ENCODE measurements around the gene RNMT. TPM values are rescaled to one million over a fixed set of nuclear protein-coding genes. Genes with fewer than 3 reads are reported as not detected.

The RNMT gene
- total RNA-seq, 4 donors from 2014 or later, result 13.8 to 25.3 (median 23.0) TPM

DNA sequence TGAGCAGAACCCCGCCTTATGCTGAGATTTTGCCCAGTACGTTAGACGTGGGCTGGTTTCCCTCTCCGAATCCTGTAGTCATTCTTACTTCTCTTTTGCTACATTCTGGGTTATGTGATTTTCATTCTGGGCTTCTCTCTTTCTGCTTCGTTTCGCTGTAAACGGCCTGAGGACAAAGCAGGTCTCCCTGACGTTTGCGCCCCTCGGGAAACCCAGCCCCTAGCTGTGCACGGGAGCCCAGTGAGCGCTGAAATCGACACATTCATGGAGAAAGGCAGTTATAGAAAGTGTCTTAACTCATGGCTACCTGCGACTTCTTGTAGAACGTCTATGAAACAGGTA lies 74.8 kb downstream of the RNMT start:
- Histone ChIP-seq H3K4me3 (peak overlapping the region in 2 of 4 donors; percentile 22 to 35), H3K36me3 (no peaks in the 10 kb centered on the region), H3K9me3 (no peaks in the 10 kb centered on the region), H3K27me3 (peaks cover 0 to 30% of the 10 kb centered on the region in 2 donors), H3K27ac (no peak overlapping the region), H3K4me1 (peaks cover 0 to 11% (median 5%) of the 10 kb centered on the region in 4 donors)
- no peak for DNase-seq (ENCODE audit: low spot score in 2 of 2)
- TF ChIP-seq EP300 (IDR thresholded peaks at IDR 0.05), result no peak
- TF ChIP-seq POLR2A (IDR thresholded peaks at IDR 0.05), result no peak
- TF ChIP-seq, protein P1, sequence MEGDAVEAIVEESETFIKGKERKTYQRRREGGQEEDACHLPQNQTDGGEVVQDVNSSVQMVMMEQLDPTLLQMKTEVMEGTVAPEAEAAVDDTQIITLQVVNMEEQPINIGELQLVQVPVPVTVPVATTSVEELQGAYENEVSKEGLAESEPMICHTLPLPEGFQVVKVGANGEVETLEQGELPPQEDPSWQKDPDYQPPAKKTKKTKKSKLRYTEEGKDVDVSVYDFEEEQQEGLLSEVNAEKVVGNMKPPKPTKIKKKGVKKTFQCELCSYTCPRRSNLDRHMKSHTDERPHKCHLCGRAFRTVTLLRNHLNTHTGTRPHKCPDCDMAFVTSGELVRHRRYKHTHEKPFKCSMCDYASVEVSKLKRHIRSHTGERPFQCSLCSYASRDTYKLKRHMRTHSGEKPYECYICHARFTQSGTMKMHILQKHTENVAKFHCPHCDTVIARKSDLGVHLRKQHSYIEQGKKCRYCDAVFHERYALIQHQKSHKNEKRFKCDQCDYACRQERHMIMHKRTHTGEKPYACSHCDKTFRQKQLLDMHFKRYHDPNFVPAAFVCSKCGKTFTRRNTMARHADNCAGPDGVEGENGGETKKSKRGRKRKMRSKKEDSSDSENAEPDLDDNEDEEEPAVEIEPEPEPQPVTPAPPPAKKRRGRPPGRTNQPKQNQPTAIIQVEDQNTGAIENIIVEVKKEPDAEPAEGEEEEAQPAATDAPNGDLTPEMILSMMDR (IDR thresholded peaks at IDR 0.05), result no peak
- WGBS, 2 donors, result 11 to 12% methylated on average over 15 of the region's 15 CpGs

DNA sequence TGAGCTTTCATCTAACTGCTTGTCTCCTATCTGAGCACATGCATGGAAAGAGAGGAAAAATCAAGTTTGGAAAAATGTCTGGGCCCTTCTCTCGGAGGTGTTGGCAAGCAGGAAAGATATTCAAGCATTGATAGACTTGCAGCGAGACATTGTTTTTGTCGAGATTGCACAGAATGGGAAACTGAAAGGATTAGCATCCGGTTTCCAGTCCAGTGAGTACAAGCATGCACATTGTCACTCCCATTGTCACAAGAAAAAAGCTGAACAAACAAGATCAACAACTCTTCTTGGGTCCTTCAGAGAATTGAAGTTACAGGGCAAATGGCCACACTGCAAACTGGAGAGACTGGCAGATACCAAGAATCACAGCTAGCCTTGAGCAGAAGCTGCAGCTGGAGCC lies 77.8 kb downstream of the RNMT start:
- no peaks in the 10 kb centered on the region for H3K36me3 ChIP-seq
- WGBS, 2 donors, result 63 to 72% methylated on average over 4 of the region's 4 CpGs
- H3K27me3 ChIP-seq, result peaks cover 0 to 27% of the 10 kb centered on the region in 2 donors
- no peak overlapping the region for H3K27ac ChIP-seq
- no peak overlapping the region for H3K4me3 ChIP-seq
- TF ChIP-seq, protein P1 (IDR thresholded peaks at IDR 0.05), result no peak
- TF ChIP-seq POLR2A (IDR thresholded peaks at IDR 0.05), result no peak
- no peak for TF ChIP-seq EP300 (IDR thresholded peaks at IDR 0.05)
- DNase-seq (ENCODE audit: low spot score in 2 of 2), result no peak
- H3K9me3 ChIP-seq, result no peaks in the 10 kb centered on the region
- peaks cover 0 to 11% (median 5%) of the 10 kb centered on the region in 4 donors for H3K4me1 ChIP-seq

DNA sequence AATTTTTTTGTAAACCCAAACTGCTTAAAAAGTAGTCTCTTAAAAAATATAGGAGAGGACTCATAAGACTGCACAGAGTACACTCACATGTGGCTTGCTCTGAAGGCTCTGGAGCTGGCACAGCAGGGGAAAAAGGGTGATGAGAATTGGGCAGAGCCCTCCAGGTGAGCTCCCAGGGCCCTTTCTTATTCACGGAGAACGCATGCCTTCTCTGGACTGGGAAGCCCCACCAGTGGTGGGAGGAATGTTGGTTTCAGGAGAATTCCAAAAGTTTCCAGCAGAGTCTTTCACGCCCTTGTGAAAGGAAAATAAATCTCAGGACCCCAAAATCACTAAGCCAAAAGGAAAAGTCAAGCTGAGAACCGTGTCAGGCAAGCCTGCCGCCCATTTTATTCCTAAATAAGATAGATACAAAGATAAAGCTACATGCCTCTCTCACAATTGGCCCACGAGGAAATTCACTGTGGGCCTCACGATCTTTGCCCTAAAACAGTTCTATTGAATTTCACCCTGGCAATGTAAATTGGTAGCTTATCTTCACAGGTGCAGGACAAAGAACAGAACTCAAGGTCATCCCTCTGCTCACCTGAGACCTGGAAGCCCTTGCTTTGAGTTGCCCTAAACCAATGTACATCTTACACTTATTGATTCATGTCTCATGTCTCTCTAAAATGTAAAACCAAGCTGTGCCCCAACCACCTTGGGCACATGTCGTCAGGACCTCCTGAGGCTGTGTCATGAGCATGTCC lies 82.0 kb downstream of the RNMT start:
- no peaks in the 10 kb centered on the region for H3K27me3 ChIP-seq
- H3K4me3 ChIP-seq, result no peak overlapping the region
- TF ChIP-seq EP300 (IDR thresholded peaks at IDR 0.05) (no peak), POLR2A (IDR thresholded peaks at IDR 0.05) (no peak)
- TF ChIP-seq, protein P1 (IDR thresholded peaks at IDR 0.05), result no peak
- no peaks in the 10 kb centered on the region for H3K36me3 ChIP-seq
- no peaks in the 10 kb centered on the region for H3K4me1 ChIP-seq
- 48 to 53% methylated on average over 8 of the region's 8 CpGs for WGBS, 2 donors
- no peaks in the 10 kb centered on the region for H3K9me3 ChIP-seq
- no peak overlapping the region for H3K27ac ChIP-seq
- DNase-seq (ENCODE audit: low spot score in 2 of 2), result no peak

DNA sequence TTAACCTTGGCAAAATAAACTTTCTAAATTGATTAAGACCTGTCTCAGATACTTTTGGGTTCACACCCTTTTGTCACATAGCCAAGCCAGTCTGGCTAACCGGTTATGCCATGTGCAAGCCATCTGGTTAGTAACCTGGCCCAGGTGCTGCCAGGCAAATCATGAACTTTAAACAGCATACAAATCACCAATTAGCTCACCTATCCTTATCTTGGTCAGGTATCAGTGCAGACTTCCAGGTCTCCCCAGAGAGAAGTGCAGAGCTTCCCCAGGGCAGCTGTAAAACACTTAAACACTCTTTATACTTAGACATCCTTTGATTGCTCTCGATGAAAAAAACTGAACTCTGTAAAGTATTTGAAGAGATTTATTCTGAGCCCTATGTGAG lies 82.6 kb downstream of the RNMT start:
- WGBS, 2 donors, result 70 to 84% methylated on average over 2 of the region's 2 CpGs

More for the DNA sequence above, 82.6 kb downstream of the RNMT start:
- Histone ChIP-seq H3K27me3 (no peaks in the 10 kb centered on the region), H3K4me1 (no peaks in the 10 kb centered on the region), H3K4me3 (no peak overlapping the region), H3K27ac (no peak overlapping the region), H3K9me3 (no peaks in the 10 kb centered on the region), H3K36me3 (no peaks in the 10 kb centered on the region)
- no peak for TF ChIP-seq POLR2A (IDR thresholded peaks at IDR 0.05)
- no peak for TF ChIP-seq EP300 (IDR thresholded peaks at IDR 0.05)
- TF ChIP-seq, protein P1 (IDR thresholded peaks at IDR 0.05), result no peak
- no peak for DNase-seq (ENCODE audit: low spot score in 2 of 2)
